ENCODE data around the gene DYNLT2. TPM values are rescaled to one million over a fixed set of nuclear protein-coding genes. Genes with fewer than 3 reads are reported as not detected.

Gene DYNLT2
- total RNA-seq, 1 experiment from 2014 or later, result 1.7 TPM

DNA sequence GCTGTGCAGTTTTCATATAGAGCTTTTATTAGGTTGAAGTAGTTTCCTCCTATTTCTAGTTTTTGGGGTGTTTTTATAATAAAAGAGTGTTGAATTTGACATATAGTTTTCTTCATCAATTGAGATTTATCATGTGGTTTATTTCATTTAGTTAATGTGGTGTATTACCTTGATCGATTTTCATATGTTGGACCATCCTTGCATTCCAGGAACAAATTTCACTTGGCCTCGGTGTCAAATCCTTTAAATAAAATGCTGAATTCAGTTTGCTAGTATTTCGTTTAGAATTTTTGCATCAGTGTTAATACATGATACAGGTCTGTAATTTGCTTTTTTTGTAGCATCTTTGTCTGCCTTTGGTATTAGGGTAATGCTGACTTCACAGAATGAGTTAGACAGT lies 6.0 kb downstream of the DYNLT2 start:
- peaks cover 7% of the 10 kb centered on the region for H3K4me1 Mint-ChIP-seq
- ChIA-PET POLR2A (no interaction called here), CTCF (no interaction called here)
- H3K36me3 Mint-ChIP-seq, result no peaks in the 10 kb centered on the region
- no peak overlapping the region for H3K4me3 Mint-ChIP-seq
- peaks cover 8% of the 10 kb centered on the region for H3K27me3 Mint-ChIP-seq (ENCODE audit: low read depth)
- TF ChIP-seq ZNF263 (CRISPR knock-in tag; IDR thresholded peaks at IDR 0.05; ENCODE audit: low read depth) (no peak), NFATC4 (CRISPR knock-in tag; IDR thresholded peaks at IDR 0.05) (no peak), PREB (CRISPR knock-in tag; IDR thresholded peaks at IDR 0.05; ENCODE audit: borderline replicate concordance) (no peak), JUN (CRISPR knock-in tag; IDR thresholded peaks at IDR 0.05) (no peak), NR2C2 (CRISPR knock-in tag; IDR thresholded peaks at IDR 0.05) (no peak), CBFB (CRISPR knock-in tag; IDR thresholded peaks at IDR 0.05; ENCODE audit: low read depth) (no peak)
- TF ChIP-seq, protein P1, sequence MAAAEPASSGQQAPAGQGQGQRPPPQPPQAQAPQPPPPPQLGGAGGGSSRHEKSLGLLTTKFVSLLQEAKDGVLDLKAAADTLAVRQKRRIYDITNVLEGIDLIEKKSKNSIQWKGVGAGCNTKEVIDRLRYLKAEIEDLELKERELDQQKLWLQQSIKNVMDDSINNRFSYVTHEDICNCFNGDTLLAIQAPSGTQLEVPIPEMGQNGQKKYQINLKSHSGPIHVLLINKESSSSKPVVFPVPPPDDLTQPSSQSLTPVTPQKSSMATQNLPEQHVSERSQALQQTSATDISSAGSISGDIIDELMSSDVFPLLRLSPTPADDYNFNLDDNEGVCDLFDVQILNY (CRISPR knock-in tag; IDR thresholded peaks at IDR 0.05), result no peak
- TF ChIP-seq, protein P2, sequence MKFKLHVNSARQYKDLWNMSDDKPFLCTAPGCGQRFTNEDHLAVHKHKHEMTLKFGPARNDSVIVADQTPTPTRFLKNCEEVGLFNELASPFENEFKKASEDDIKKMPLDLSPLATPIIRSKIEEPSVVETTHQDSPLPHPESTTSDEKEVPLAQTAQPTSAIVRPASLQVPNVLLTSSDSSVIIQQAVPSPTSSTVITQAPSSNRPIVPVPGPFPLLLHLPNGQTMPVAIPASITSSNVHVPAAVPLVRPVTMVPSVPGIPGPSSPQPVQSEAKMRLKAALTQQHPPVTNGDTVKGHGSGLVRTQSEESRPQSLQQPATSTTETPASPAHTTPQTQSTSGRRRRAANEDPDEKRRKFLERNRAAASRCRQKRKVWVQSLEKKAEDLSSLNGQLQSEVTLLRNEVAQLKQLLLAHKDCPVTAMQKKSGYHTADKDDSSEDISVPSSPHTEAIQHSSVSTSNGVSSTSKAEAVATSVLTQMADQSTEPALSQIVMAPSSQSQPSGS (CRISPR knock-in tag; IDR thresholded peaks at IDR 0.05; ENCODE audit: borderline replicate concordance, low read depth), result no peak
- TF ChIP-seq, protein P3, sequence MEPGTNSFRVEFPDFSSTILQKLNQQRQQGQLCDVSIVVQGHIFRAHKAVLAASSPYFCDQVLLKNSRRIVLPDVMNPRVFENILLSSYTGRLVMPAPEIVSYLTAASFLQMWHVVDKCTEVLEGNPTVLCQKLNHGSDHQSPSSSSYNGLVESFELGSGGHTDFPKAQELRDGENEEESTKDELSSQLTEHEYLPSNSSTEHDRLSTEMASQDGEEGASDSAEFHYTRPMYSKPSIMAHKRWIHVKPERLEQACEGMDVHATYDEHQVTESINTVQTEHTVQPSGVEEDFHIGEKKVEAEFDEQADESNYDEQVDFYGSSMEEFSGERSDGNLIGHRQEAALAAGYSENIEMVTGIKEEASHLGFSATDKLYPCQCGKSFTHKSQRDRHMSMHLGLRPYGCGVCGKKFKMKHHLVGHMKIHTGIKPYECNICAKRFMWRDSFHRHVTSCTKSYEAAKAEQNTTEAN (CRISPR knock-in tag; IDR thresholded peaks at IDR 0.05), result no peak
- no peak overlapping the region for H3K27ac Mint-ChIP-seq
- DNase-seq (ENCODE audit: low spot score) (no peak), ATAC-seq (no peak)
- peaks cover 5% of the 10 kb centered on the region; the same call in 1 of the 2 replicates for H3K9me3 Mint-ChIP-seq

- Mint-ChIP-seq H3K4me1 (peaks cover 5% of the 10 kb centered on the region), H3K27me3 (ENCODE audit: low read depth) (peaks cover 8% of the 10 kb centered on the region), H3K9me3 (peaks cover 5% of the 10 kb centered on the region; the same call in 1 of the 2 replicates), H3K36me3 (no peaks in the 10 kb centered on the region), H3K27ac (no peak overlapping the region), H3K4me3 (no peak overlapping the region)
- ChIA-PET POLR2A (no interaction called here), CTCF (no interaction called here)
- TF ChIP-seq ATF3 (CRISPR knock-in tag; conservative IDR thresholded peaks at IDR 0.05) (no peak), ZNF396 (CRISPR knock-in tag; IDR thresholded peaks at IDR 0.05; ENCODE audit: borderline replicate concordance) (no peak), IRF2 (CRISPR knock-in tag; IDR thresholded peaks at IDR 0.05; ENCODE audit: borderline replicate concordance, low read depth) (no peak), TEAD1 (CRISPR knock-in tag; IDR thresholded peaks at IDR 0.05) (no peak), GRHL2 (CRISPR knock-in tag; IDR thresholded peaks at IDR 0.05; ENCODE audit: insufficient replicate concordance, severe bottlenecking) (no peak), FOXP1 (CRISPR knock-in tag; IDR thresholded peaks at IDR 0.05; ENCODE audit: borderline replicate concordance) (no peak), USF1 (CRISPR knock-in tag; IDR thresholded peaks at IDR 0.05) (no peak), PRRX2 (CRISPR knock-in tag; IDR thresholded peaks at IDR 0.05) (no peak), NFYB (CRISPR knock-in tag; conservative IDR thresholded peaks at IDR 0.05; ENCODE audit: low read depth) (no peak), ZNF671 (CRISPR knock-in tag; IDR thresholded peaks at IDR 0.05) (no peak)
- TF ChIP-seq, protein P1 (CRISPR knock-in tag; IDR thresholded peaks at IDR 0.05), result no peak
- TF ChIP-seq, protein P4, sequence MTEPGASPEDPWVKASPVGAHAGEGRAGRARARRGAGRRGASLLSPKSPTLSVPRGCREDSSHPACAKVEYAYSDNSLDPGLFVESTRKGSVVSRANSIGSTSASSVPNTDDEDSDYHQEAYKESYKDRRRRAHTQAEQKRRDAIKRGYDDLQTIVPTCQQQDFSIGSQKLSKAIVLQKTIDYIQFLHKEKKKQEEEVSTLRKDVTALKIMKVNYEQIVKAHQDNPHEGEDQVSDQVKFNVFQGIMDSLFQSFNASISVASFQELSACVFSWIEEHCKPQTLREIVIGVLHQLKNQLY (CRISPR knock-in tag; IDR thresholded peaks at IDR 0.05), result no peak
- no peak for DNase-seq (ENCODE audit: low spot score)
- no peak for ATAC-seq
These were observed 10.0 kb downstream of the DYNLT2 start for GRCh38 chr6:169741344-169741743.
